M059J (cell line): ENCODE measurements around the gene FHAD1. TPM values are rescaled to one million over a fixed set of nuclear protein-coding genes. Genes with fewer than 3 reads are reported as not detected.
A peak's percentile ranks its signal among the peaks of the same experiment; 100 is the strongest.
"Not testable (repeated sequence)": the region's sequence is repeated elsewhere in the genome, so short reads cannot be mapped to it uniquely, and the experiment has no call there.

ENCODE experiments used
- DNase-seq: peaks from one replicate; pipeline ENCODE4 v3.0.0-alpha.2; 2012; ENCODE audit warnings: low read depth
- total RNA-seq: library from RNA; depleted of rRNA; stranded (reverse); fragments of >200 nt; shearing (Covaris generic); gene quantifications from 2 replicates; pipeline ENCODE4 v1.2.3, GENCODE V29; 2014

Gene FHAD1
- total RNA-seq, 1 experiment from 2014 or later = 0.64 TPM

- no peak for DNase-seq
Measured at GRCh38 chr1:15276691-15277446, 29.8 kb downstream of the FHAD1 start.

- DNase-seq = no peak
Measured at GRCh38 chr1:15277447-15277838, 30.4 kb downstream of the FHAD1 start.

GRCh38 chr1:15277933-15278332 lies 30.9 kb downstream of the FHAD1 start:
- no peak for DNase-seq

- DNase-seq = peak; percentile 68
Measured at GRCh38 chr1:15279576-15280230, 32.7 kb downstream of the FHAD1 start.

- DNase-seq = no peak
Measured at GRCh38 chr1:15280416-15280815, 33.4 kb downstream of the FHAD1 start.

- no peak for DNase-seq
Measured at GRCh38 chr1:15282038-15282437, 35.0 kb downstream of the FHAD1 start.

- DNase-seq = no peak
Measured at GRCh38 chr1:15282810-15283474, 35.9 kb downstream of the FHAD1 start.

- peak; percentile 78 for DNase-seq
Measured at GRCh38 chr1:15283526-15283925, 36.5 kb downstream of the FHAD1 start.

- DNase-seq = no peak
Measured at GRCh38 chr1:15286452-15286851, 39.4 kb downstream of the FHAD1 start.

- DNase-seq = no peak
Measured at GRCh38 chr1:15287035-15287979, 40.3 kb downstream of the FHAD1 start.

GRCh38 chr1:15288173-15288926 lies 41.3 kb downstream of the FHAD1 start:
- DNase-seq = no peak

GRCh38 chr1:15289251-15289651 lies 42.2 kb downstream of the FHAD1 start:
- DNase-seq = peak; percentile 58

- peak; percentile 62 for DNase-seq
Measured at GRCh38 chr1:15290382-15290781, 43.4 kb downstream of the FHAD1 start.

GRCh38 chr1:15295696-15296095 lies 48.7 kb downstream of the FHAD1 start:
- no peak for DNase-seq

GRCh38 chr1:15296585-15297321 lies 49.7 kb downstream of the FHAD1 start:
- peak; percentile 41 for DNase-seq

- not testable (repeated sequence) for DNase-seq
Measured at GRCh38 chr1:15297975-15298374, 51.0 kb downstream of the FHAD1 start.

- no peak for DNase-seq
Measured at GRCh38 chr1:15299179-15299578, 52.2 kb downstream of the FHAD1 start.

GRCh38 chr1:15299806-15300205 lies 52.8 kb downstream of the FHAD1 start:
- DNase-seq = no peak

- DNase-seq = no peak
Measured at GRCh38 chr1:15303935-15304334, 56.9 kb downstream of the FHAD1 start.
